CD4-positive, alpha-beta T cell treated with Interleukin-4 for 1 hour (primary cell): ENCODE measurements around the gene LRP3.
A peak's percentile ranks its signal among the peaks of the same experiment; 100 is the strongest.
"Not testable (repeated sequence)": the region's sequence is repeated elsewhere in the genome, so short reads cannot be mapped to it uniquely, and the experiment has no call there.

Source experiments
- DNase-seq, 2 donors: peaks; one replicate each; pipeline ENCODE4 v3.0.0-alpha.2; 2020 to 2022

Gene LRP3, protein sequence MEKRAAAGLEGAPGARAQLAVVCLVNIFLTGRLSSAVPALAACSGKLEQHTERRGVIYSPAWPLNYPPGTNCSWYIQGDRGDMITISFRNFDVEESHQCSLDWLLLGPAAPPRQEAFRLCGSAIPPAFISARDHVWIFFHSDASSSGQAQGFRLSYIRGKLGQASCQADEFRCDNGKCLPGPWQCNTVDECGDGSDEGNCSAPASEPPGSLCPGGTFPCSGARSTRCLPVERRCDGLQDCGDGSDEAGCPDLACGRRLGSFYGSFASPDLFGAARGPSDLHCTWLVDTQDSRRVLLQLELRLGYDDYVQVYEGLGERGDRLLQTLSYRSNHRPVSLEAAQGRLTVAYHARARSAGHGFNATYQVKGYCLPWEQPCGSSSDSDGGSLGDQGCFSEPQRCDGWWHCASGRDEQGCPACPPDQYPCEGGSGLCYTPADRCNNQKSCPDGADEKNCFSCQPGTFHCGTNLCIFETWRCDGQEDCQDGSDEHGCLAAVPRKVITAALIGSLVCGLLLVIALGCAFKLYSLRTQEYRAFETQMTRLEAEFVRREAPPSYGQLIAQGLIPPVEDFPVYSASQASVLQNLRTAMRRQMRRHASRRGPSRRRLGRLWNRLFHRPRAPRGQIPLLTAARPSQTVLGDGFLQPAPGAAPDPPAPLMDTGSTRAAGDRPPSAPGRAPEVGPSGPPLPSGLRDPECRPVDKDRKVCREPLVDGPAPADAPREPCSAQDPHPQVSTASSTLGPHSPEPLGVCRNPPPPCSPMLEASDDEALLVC

DNA sequence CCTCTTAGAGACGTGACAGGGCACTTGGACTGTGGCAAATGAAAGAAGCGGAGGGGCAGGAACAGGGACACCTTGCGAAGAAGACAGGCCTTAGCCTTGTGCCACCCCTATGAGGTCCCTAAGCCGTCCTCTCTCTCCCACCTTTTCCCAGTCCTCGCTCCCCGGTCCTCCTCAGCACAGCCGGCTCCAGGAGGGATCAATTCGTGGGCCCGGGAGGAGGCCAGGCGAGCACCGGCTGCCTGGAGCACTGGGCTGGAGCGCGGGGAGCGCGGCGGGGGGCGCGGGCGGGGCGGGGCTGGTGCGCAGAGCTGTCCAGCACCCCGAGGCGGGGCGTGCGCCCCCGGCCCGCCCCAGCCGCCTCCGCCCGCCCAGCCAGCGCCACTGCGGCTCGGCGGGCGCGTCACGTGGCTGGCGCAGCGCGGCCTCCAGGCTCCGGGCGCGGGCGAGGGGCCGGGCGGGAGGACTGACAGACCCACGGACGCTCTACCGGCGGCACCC is at the start of gene LRP3:
LRP3 (plus strand) TSS at position 466 of the 498 bp plus-strand sequence. CDS start 456 bp downstream, outside the sequence.
- no peak for DNase-seq

GRCh38 chr19:33146209-33146608 is 47.9 kb upstream of the LRP3 start:
- DNase-seq, result no peak

GRCh38 chr19:33147538-33147937 is 46.6 kb upstream of the LRP3 start:
- DNase-seq, result no peak

DNA sequence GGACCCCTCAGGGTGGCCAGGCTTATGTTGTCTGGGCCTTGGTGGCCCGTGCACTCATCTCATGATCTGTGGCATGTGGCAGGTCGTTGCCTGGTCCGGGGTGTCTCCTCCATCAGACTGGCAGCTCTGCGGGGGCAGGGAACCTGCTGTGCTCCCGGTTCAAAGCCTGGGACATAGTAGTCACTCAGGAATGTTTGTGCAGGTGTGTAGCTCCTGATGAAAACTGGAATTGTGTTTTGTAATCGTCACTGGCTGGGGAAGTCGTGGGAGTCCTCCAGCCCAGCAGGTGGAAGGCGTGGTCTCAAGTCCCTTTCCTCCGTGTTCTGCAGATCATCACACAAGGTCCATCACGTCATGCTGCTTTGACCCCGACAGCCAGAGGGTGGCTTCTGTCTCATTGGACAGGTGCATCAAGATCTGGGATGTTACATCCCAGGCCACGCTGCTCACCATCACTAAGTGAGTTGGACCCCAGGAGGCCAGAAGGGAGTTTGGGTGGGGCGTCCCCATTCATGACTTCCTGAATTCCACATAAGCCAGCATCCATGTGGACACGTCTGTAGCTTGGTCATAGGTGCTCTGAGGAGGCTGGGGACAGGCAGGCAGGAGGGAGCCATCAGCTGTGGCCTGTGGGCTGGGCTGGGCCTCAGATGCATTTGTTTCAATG is 43.1 kb upstream of the LRP3 start:
- no peak for DNase-seq

GRCh38 chr19:33152176-33152575 is 42.0 kb upstream of the LRP3 start:
- no peak for DNase-seq

GRCh38 chr19:33152625-33153024 is 41.5 kb upstream of the LRP3 start:
- DNase-seq, result not testable (repeated sequence)

GRCh38 chr19:33154313-33154712 is 39.8 kb upstream of the LRP3 start:
- DNase-seq, result not testable (repeated sequence)

GRCh38 chr19:33156334-33156733 is 37.8 kb upstream of the LRP3 start:
- DNase-seq, result no peak

DNA sequence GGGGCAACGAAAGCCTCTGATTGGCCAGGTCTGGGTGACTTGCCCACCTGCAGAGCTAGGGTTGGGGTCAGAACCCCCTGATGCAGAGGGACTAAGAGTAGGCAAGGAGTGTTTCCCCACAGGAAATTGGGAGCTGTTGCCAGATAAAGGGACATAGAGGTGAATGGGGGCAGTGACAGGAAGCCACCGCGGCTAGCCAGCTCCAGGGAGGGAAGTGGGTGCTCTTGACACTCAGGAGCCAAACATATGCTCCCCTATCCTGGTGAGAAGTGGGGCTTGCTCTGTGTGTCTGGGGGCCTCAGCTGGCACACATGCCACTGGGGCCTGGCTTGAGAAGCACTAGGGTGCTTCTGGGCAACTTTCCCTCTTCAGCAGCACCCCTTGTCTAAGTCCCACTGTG is 36.2 kb upstream of the LRP3 start:
- no peak for DNase-seq

GRCh38 chr19:33158365-33158764 is 35.8 kb upstream of the LRP3 start:
- DNase-seq, result no peak

DNA sequence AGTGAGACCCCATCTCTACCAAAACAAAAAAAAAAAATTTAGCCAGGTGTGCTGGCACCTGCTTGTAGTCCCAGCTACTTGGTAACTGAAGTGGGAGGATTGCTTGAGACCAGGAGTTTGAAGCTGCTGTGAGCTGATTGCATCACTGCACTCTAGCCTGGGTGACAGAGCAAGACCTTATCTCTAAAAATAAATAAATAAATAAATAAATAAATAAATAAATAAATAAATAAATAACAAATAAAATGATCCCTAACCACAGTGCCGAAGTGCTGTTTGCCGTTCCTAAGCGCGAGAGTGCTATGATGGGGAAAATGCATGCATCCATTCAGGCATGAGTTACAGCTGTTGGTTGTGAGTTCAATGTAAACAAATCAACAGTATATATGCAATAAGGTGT is 35.0 kb upstream of the LRP3 start:
- no peak for DNase-seq

- no peak for DNase-seq
Measured at GRCh38 chr19:33159893-33160292, 34.2 kb upstream of the LRP3 start.

GRCh38 chr19:33161201-33161600 is 32.9 kb upstream of the LRP3 start:
- DNase-seq, result no peak

DNA sequence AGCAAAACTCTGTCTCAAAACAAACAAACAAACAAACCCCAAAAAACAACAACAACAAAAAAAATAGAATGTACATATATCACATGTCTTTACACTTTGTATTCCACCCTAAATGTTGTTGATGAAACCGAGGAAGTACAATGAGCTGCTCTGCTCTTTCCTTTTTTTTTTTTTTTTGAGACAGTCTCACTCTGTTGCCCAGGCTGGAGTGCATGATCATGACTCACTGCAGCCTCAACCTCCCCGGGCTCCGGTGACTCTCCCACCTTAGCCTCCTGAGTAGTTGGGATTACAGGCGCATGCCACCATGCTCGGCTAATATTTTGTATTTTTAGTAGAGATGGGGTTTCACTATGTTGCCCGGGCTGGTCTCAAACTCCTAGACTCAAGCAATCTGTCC is 30.6 kb upstream of the LRP3 start:
- DNase-seq, result no peak

DNA sequence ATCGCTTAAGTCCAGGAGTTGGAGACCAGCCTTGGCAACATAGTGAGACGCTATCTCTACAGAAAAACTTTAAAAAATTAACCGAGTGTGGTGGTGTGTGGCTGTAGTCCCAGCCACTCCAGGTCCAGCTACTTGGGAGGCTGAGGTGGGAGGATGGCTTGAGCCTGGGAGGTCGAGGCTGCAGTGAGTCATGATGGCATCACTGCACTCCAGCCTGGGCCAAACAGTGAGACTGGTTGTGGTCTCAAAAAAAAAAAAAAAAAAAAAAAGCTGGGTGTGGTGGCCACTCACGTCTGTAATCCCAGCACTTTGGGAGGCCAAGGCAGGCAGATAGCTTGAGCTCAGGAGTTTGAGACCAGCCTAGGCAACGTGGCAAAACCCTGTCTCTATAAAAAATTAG is 28.1 kb upstream of the LRP3 start:
- DNase-seq, result not testable (repeated sequence)

DNA sequence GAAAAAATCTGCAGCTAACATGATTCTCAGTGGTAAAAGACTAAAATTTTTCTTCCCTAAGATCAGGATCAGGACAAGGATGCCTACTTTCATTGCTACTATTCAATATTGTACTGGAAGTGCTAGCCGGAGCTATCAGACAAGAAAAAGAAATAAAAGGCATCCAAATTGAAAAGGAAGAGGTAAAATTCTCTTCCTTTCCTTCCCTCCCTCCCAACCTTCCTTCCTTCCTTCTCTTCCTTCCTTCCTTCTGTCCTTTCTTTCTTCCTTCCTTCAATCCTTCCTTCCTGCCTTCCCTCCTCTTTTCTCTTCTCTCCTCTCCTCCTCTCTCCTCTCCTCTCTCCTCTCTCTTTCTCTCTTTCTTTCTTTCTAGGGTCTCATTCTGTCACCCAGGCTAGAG is 26.7 kb upstream of the LRP3 start:
- no peak for DNase-seq

DNA sequence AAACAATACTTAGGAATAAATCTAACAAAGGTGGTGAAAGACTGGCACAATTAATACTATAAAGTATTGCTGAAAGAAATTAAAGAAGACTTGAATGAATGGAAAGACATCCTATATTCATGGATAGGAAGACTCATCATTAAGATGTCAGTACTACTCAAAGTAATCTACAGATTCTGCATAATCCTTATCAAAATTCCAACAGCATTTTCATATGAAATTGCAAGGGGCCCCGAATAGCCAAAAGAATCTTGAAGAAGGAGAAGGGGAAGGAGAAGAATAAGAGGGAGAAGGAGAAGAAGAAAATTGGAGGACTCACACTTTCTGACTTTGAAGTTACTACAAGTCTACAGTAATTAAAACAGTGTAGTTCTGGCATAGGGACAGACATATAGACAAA is 25.6 kb upstream of the LRP3 start:
- no peak for DNase-seq

- no peak for DNase-seq
Measured at GRCh38 chr19:33171222-33171795, 22.8 kb upstream of the LRP3 start.

DNA sequence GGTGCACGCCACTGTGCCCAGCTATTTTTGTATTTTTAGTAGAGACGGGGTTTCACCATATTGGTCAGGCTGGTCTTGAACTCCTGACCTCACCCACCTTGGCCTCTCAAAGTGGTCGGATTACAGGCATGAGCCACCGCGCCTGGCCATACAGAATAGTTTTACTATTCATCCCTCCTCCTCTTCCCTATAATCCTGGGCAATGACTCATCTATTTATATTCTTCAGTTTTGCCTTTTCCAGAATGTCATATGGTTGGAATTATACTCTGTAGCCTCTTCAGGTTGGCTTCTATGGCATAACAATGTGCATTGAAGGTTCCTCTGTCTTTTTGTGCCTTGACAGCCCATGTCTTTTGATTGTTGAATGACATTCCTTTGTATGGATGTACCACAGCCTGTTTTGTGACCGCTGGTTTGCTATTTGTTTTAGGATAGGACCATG is 22.2 kb upstream of the LRP3 start:
- no peak for DNase-seq

DNA sequence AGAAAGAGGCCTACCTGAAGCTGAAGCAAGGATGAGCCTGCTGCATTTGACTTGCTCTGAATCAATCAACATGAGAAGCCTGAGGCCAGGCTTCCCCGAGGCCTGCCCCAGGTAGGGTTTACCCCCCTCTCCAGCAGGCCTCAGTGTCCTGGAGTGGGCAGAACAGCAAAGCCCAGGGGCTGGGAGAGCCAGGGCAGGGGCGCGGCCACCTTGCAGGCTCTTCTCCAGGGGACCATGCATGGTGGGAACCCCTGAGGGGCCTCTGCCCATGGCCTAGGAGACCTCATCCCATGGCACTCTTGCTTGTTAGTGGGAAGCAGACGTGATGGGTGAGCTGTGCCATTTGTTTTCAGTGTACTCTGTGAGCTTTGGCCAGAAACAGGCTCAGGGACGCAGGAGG is 19.9 kb upstream of the LRP3 start:
- no peak for DNase-seq

DNA sequence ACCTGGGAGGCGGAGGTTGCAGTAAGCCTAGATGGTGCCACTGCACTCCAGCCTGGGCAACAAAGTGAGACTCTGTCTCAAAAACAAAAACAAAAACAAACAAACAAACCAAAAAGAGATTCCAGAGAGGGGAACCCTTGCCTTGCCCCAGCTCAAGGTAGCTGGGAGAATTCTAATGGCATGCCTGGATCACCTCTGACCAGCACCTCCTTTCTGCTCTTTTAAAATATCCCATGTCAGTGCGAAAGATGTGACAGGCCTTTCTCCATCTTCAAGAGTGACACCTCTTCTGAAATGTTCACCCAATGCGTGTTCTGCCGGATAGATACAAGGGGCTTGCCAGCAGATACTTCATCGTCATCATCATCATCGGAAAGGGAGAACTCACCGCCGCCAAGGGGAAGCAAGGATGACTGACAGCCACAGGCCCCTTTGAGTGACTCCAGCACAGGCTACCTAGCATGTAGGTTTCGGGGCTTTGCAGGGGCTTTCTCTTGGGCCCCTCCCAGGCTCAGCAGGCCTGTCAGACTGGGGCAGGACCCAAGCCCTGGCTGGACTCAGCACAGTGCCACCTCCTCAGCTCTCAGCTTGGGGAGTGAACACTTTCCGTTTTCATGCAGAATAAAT is 18.9 kb upstream of the LRP3 start:
- DNase-seq, result no peak

DNA sequence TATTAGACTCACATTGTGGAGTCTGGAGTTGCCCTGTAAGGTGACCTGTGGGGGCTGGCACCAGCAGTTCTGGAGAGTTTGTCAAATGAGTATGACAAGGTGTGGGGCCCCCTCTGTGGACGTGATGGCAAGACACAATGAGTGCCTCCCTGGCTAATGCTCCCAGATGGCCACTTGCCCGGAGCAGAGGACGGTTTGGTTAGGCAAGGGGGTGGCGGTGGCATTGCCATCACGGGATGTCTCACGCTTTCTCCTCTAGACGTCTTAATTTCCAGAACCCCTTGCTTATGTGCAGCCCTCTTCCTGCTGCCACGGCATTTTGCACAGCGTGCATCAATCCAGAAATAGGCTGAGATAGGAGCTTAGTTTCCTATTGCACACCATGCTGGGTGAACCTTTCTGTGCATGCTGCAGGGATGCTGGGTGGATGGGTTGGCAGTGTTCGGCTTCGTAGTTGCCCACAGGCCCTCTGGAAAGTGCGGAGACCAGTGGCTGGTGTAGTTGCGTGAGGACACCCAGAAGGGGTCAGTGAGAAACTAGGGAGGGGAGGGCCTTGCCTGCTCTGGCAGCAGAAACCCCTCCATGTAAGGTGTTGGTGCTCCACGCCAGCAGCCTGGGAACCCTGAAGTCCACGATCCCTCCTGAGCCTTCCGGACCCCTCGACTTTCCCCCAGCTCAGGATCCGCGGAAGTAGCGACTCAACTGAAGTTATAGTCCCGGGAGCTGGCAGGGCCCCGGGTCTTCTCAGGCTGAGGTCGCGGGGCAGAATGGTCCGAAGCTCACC is 18.1 kb upstream of the LRP3 start:
- DNase-seq, result peak in 1 of 2 donors; percentile 29
